ENCODE data around the gene MIDN. TPM values are rescaled to one million over a fixed set of nuclear protein-coding genes. Genes with fewer than 3 reads are reported as not detected.

Gene MIDN
- total RNA-seq, 1 donor from 2014 or later: 60.5 TPM

DNA sequence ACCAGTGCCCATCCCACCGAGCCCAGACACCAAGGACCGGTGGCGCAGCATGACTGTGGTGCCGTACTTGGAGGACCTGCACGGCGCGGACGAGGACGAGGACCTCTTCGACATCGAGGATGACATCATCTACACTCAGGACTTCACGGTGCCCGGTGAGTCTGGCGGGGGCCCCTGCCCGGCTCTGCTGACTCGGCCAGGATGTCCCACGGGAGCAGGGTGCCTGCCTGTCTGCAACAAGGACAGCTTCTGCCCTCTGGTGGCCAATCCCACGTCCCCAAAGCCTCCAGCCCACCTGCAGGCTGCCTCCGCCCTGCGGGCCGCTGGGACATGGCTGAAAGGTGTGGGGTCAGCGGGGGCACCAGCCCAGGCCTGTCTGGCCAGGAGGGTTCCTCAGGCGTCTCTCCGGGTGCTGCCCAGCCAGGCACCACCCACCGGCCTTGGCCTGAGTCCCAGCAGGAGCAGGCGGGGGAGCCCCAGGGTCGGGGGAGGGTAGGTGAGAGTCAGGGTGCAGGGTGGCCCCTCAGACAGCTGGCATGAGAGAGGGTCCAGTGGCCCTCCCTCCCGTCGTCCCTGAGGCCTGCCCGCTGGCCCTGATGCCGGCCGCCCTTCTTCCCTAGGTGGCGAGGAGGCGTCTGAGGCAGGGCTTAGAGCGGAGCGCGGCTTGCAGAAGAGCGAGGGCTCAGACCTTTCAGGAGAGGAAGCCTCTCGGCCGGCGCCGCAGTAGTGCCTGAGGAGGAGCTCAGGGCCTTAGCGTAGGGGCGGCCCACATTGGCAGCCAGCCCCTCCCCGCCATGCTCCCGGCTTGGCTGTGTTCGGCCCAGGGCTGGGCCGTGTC, 25.1 kb upstream of the MIDN start:
- no peak for DNase-seq
- Histone ChIP-seq H3K4me1 (peaks cover 56% of the 10 kb centered on the region), H3K27me3 (ENCODE audit: low read depth) (no peaks in the 10 kb centered on the region), H3K36me3 (peaks cover 77% of the 10 kb centered on the region), H3K4me3 (no peak overlapping the region), H3K9me3 (replicated peaks) (no peaks in the 10 kb centered on the region), H3K27ac (replicated peaks) (no peak overlapping the region)
- intact Hi-C loops (cut with micrococcal nuclease): no loop called here
- TF ChIP-seq, protein P1, sequence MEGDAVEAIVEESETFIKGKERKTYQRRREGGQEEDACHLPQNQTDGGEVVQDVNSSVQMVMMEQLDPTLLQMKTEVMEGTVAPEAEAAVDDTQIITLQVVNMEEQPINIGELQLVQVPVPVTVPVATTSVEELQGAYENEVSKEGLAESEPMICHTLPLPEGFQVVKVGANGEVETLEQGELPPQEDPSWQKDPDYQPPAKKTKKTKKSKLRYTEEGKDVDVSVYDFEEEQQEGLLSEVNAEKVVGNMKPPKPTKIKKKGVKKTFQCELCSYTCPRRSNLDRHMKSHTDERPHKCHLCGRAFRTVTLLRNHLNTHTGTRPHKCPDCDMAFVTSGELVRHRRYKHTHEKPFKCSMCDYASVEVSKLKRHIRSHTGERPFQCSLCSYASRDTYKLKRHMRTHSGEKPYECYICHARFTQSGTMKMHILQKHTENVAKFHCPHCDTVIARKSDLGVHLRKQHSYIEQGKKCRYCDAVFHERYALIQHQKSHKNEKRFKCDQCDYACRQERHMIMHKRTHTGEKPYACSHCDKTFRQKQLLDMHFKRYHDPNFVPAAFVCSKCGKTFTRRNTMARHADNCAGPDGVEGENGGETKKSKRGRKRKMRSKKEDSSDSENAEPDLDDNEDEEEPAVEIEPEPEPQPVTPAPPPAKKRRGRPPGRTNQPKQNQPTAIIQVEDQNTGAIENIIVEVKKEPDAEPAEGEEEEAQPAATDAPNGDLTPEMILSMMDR (IDR thresholded peaks at IDR 0.05; ENCODE audit: borderline replicate concordance): peak; percentile 45

GRCh38 chr19:1224047-1224825, 24.1 kb upstream of the MIDN start:
- intact Hi-C loops (cut with micrococcal nuclease): no loop called here
- H3K36me3 ChIP-seq: peaks cover 79% of the 10 kb centered on the region
- peaks cover 46% of the 10 kb centered on the region for H3K4me1 ChIP-seq
- no peaks in the 10 kb centered on the region for H3K9me3 ChIP-seq (replicated peaks)
- H3K27me3 ChIP-seq (ENCODE audit: low read depth): no peaks in the 10 kb centered on the region
- no peak overlapping the region for H3K4me3 ChIP-seq
- no peak overlapping the region for H3K27ac ChIP-seq (replicated peaks)
- DNase-seq: no peak
- TF ChIP-seq, protein P1 (IDR thresholded peaks at IDR 0.05; ENCODE audit: borderline replicate concordance): no peak

DNA sequence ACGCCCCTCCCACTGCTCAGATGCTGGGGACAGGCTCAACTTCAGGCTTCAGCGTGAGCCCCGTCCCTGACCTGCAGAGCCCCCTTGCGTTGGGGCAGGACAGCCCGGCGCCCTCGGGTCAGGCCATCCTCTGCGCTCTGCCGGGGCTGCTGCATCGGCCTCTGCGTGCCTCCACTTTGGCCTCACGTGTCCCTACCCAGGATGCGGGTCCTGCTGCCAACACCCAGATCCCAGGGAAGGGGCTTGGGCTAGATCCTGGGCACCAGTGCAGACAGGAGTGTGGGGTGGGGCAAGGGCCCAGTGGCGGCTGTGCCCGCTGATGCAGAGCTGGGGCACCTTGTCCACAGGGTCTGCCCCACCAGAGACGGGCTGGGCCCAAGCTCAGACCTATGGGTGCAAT, 23.5 kb upstream of the MIDN start:
- H3K9me3 ChIP-seq (replicated peaks): no peaks in the 10 kb centered on the region
- H3K27ac ChIP-seq (replicated peaks): no peak overlapping the region
- TF ChIP-seq, protein P1 (IDR thresholded peaks at IDR 0.05; ENCODE audit: borderline replicate concordance): no peak
- intact Hi-C loops (cut with micrococcal nuclease): no loop called here
- no peak overlapping the region for H3K4me3 ChIP-seq
- no peak for DNase-seq
- peaks cover 39% of the 10 kb centered on the region for H3K4me1 ChIP-seq
- H3K36me3 ChIP-seq: peaks cover 79% of the 10 kb centered on the region
- no peaks in the 10 kb centered on the region for H3K27me3 ChIP-seq (ENCODE audit: low read depth)

DNA sequence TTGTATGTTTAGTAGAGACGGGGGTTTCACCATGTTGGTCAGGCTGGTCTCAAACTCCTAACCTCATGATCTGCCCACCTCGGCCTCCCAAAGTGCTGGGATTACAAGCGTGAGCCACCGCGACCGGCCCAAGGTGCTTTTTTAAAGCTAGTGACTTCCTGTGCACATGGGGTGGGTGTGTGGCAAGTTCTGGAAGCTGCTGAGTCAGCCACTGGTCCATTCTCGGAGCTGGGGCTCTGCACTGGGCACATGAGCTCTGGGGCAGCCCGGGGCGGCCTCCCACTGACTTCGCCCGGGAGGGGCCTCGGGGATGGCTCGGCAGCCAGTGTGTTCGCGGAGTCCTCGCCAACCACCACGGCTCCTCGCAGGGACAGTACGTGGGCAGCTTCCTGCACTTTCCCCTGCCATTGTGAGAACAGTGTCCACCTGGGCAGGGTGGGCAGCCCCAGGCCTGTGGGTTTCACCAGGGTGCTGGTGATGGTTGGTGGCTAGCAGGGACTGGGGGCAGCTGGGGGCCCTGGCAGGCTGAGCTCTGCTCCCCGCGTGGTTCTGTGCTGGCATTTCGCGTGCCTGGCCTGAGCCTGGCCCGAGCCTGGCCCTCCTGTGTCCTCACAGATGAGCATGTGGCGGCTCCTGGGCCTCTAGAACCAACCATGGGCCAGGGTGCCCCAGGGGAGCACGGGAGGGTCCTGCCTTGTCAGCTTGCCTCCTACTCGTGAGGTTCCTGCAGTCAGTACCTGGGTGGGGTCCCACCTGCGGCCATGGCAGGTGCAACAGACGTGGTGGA, 22.8 kb upstream of the MIDN start:
- intact Hi-C loops (cut with micrococcal nuclease): no loop called here
- H3K27ac ChIP-seq (replicated peaks): no peak overlapping the region
- H3K4me1 ChIP-seq: peaks cover 32% of the 10 kb centered on the region
- TF ChIP-seq, protein P1 (IDR thresholded peaks at IDR 0.05; ENCODE audit: borderline replicate concordance): no peak
- DNase-seq: no peak
- no peak overlapping the region for H3K4me3 ChIP-seq
- H3K27me3 ChIP-seq (ENCODE audit: low read depth): no peaks in the 10 kb centered on the region
- H3K9me3 ChIP-seq (replicated peaks): no peaks in the 10 kb centered on the region
- peaks cover 72% of the 10 kb centered on the region for H3K36me3 ChIP-seq

GRCh38 chr19:1226227-1226518, 22.2 kb upstream of the MIDN start:
- DNase-seq: no peak
- H3K9me3 ChIP-seq (replicated peaks): no peaks in the 10 kb centered on the region
- no peak overlapping the region for H3K27ac ChIP-seq (replicated peaks)
- TF ChIP-seq, protein P1 (IDR thresholded peaks at IDR 0.05; ENCODE audit: borderline replicate concordance): no peak
- intact Hi-C loops (cut with micrococcal nuclease): no loop called here
- H3K4me3 ChIP-seq: no peak overlapping the region
- peaks cover 67% of the 10 kb centered on the region for H3K36me3 ChIP-seq
- peaks cover 26% of the 10 kb centered on the region for H3K4me1 ChIP-seq
- H3K27me3 ChIP-seq (ENCODE audit: low read depth): no peaks in the 10 kb centered on the region
